ENCODE results near the gene HLA-B.
"Not testable (repeated sequence)": the region's sequence is repeated elsewhere in the genome, so short reads cannot be mapped to it uniquely, and the experiment has no call there.

Gene HLA-B

DNA sequence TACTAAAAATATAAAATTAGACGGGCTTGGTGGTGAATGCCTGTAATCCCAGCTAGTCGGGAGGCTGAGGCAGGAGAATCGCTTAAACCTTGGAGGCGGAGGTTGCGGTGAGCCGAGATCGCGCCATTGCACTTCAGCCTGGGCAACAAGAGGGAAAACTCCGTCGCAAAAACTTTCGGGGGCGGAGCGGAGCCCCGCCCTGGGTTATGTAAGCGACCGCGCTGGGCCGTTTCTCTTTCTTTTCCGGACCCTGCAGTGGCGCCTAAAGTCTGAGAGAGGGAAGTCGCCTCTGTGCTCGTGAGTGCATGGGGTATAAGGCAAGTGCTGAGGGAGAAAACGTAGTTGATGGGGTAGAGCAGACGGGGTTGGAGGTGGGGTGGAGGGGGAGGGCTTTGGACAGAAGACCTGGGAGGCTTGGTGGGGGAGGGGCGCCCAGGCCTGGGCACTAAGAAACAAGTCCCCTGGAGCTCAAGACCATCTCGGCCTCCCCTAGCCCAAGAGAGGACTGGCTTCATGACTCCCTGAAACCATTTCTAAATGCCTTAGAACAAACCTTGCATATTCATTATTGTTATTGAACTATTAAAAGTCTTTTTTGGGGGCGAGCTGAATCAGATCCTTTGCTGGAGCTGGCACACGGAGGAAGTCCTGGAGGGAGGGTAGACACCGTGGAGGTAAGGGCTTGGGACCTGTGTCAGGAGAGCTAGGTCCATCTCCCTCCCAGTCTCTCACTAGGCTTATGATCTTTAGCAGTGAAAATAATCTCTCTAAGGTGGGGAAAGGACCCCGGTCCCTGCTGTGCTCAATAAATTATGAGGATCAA is 43.7 kb upstream of the HLA-B start:
- DNase-seq (ENCODE audit: low spot score): peak; percentile 75
- TF ChIP-seq, protein P1, sequence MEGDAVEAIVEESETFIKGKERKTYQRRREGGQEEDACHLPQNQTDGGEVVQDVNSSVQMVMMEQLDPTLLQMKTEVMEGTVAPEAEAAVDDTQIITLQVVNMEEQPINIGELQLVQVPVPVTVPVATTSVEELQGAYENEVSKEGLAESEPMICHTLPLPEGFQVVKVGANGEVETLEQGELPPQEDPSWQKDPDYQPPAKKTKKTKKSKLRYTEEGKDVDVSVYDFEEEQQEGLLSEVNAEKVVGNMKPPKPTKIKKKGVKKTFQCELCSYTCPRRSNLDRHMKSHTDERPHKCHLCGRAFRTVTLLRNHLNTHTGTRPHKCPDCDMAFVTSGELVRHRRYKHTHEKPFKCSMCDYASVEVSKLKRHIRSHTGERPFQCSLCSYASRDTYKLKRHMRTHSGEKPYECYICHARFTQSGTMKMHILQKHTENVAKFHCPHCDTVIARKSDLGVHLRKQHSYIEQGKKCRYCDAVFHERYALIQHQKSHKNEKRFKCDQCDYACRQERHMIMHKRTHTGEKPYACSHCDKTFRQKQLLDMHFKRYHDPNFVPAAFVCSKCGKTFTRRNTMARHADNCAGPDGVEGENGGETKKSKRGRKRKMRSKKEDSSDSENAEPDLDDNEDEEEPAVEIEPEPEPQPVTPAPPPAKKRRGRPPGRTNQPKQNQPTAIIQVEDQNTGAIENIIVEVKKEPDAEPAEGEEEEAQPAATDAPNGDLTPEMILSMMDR (IDR thresholded peaks at IDR 0.05; ENCODE audit: extremely low read depth, insufficient read depth, missing control alignments): no peak
- in situ Hi-C loops (cut with MboI; ENCODE audit: low pct_unique_long_range_greater_than_20kb, low sequenced_read_pairs, unreplicated experiment): no loop called here

DNA sequence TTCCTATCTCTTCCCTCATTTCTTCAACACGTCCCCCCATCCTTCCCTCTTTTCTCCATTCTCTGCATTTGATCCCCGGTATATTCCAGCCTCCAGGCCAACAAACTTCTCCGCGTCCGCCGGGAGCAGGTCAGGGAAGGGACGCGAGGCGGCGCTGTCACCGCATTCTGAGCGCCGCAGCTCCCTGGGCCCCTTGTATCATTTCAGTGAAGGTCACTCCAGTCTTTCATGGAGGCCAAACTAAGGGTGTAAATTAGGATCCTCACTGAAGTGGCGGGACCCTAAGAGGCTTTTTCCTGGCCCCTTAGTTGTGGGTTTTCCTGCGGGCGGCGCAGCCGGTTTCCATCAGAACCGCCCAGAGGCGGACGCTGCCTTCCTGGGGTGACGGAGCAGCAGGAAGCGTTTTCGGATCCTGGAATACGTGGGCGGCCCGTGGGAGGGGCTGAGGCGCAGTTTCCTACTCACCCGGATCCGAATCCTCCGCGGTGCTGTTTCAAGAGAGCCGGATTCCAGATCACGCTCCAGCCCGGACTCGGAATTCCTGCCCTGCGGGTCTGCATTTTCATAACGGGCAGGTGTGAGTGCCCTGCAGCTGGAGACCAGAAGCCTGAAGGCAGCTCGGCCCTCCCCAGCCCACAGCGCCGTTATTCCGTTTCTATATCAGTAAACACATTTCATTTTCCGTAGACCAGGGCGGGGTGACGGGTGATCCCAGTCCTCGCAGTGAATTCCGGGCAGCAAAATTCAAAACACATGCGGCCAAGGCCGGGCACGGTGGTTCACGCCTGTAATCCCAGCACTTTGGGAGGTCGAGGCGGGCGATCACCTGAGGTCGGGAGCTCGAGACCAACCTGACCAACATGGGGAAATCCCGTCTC is 42.8 kb upstream of the HLA-B start:
- TF ChIP-seq, protein P1 (IDR thresholded peaks at IDR 0.05; ENCODE audit: extremely low read depth, insufficient read depth, missing control alignments): peak; percentile 94
- in situ Hi-C loops (cut with MboI; ENCODE audit: low pct_unique_long_range_greater_than_20kb, low sequenced_read_pairs, unreplicated experiment): loop anchor here (5.0 kb wide), 1 partner anchor 42 kb away; no protein-coding TSS in a partner anchor
- peak; percentile 75 for DNase-seq (ENCODE audit: low spot score)

- TF ChIP-seq, protein P1 (IDR thresholded peaks at IDR 0.05; ENCODE audit: extremely low read depth, insufficient read depth, missing control alignments): no peak
- in situ Hi-C loops (cut with MboI; ENCODE audit: low pct_unique_long_range_greater_than_20kb, low sequenced_read_pairs, unreplicated experiment): loop anchor here (5.0 kb wide), 1 partner anchor 44 kb away; no protein-coding TSS in a partner anchor
- no peak for DNase-seq (ENCODE audit: low spot score)
Observed at GRCh38 chr6:31397901-31398525, 41.0 kb upstream of the HLA-B start.

DNA sequence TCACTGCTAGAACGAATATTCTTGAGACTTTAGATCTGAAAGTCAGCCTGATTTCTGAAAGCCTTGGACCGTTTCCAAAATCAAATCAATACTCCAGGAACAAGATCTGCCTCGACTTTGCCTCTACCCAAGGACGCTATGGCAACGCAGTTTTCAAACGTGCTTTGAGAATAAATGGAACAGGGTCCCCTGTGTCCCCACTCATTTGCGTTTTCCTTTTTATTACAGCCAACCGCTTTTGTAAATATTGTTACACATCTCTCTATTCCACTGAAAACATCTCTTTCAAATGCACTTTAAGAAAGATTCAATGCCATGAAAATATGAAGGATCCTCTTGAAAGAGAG is 40.1 kb upstream of the HLA-B start:
- DNase-seq (ENCODE audit: low spot score): not testable (repeated sequence)
- in situ Hi-C loops (cut with MboI; ENCODE audit: low pct_unique_long_range_greater_than_20kb, low sequenced_read_pairs, unreplicated experiment): loop anchor here (5.0 kb wide), 1 partner anchor 45 kb away; no protein-coding TSS in a partner anchor

DNA sequence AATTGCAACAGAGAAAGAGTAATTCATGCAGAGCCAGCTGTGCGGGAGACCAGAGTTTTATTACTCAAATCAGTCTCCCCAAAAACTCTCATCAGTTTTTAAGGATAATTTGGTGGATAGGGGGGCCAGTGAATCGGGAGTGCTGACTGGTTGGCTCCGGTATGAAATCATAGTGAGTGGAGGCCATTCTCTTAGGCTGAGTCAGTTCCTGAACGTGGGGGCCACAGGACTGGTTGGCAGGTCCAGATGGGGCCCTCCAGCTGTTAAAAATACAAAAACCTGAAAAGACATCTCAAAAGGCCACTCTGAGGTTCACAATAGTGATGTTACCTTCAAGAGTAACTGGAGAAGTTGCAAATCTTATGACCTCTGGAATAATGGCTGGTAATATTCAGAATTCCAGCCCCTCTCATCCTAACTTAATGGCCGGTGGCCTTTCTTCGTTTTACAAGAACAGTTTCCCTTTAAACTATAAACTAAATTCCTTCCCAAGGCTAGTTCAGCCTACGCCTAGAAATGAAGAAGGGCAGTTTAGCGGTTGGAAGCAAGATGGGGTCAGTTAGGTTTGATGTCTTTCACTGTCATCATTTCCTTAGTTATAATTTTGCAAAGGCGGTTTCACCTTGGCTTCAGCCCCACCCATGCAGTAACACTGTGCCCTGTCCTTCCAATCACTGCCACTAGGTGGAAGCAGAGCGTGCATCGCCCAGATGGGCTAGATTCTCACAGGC is 39.6 kb upstream of the HLA-B start:
- in situ Hi-C loops (cut with MboI; ENCODE audit: low pct_unique_long_range_greater_than_20kb, low sequenced_read_pairs, unreplicated experiment): loop anchor here (5.0 kb wide), 1 partner anchor 46 kb away; no protein-coding TSS in a partner anchor
- peak; percentile 77 for DNase-seq (ENCODE audit: low spot score)
- TF ChIP-seq, protein P1 (IDR thresholded peaks at IDR 0.05; ENCODE audit: extremely low read depth, insufficient read depth, missing control alignments): peak; percentile 81

- DNase-seq (ENCODE audit: low spot score): no peak
- in situ Hi-C loops (cut with MboI; ENCODE audit: low pct_unique_long_range_greater_than_20kb, low sequenced_read_pairs, unreplicated experiment): loop anchor here (5.0 kb wide), 1 partner anchor 46 kb away; no protein-coding TSS in a partner anchor
- TF ChIP-seq, protein P1 (IDR thresholded peaks at IDR 0.05; ENCODE audit: extremely low read depth, insufficient read depth, missing control alignments): no peak
Observed at GRCh38 chr6:31395832-31396231, 38.9 kb upstream of the HLA-B start.

All from GM13977 (cell line).